SK-N-SH treated with all-trans-retinoic acid at 6 μM for 48 hours (cell line): ENCODE results near the gene RAD23A.
"Not testable (repeated sequence)": the region's sequence is repeated elsewhere in the genome, so short reads cannot be mapped to it uniquely, and the experiment has no call there.

Experiments used
- ATAC-seq: fragments of 200-7000 bp; cut with Tn5 transposase; 3 replicates; pipeline ENCODE4 v1.9.1; 2020; ENCODE audit warnings: mild to moderate bottlenecking, moderate library complexity
- ARNTL ChIP-seq: fragments of 450-650 bp; formaldehyde crosslinking; IDR thresholded peaks from 2 replicates; pipeline ENCODE4 v1.5.0; 2020; ENCODE audit warnings: low read depth, mild to moderate bottlenecking, moderate library complexity, borderline replicate concordance
- BACH2 ChIP-seq: fragments of 250-450 bp; sonication (Bioruptor Pico); IDR thresholded peaks from 2 replicates; pipeline ENCODE4 v1.9.0; 2021; ENCODE audit warnings: mild to moderate bottlenecking, borderline replicate concordance
- CREB5 ChIP-seq: fragments of 250-450 bp; sonication (Bioruptor Pico); IDR thresholded peaks from 2 replicates; pipeline ENCODE4 v1.5.1; 2020; ENCODE audit warnings: low read depth, mild to moderate bottlenecking, moderate library complexity
- CSDC2 ChIP-seq: fragments of 250-450 bp; sonication (Bioruptor Pico); IDR thresholded peaks from 2 replicates; pipeline ENCODE4 v1.5.0; 2020; ENCODE audit warnings: mild to moderate bottlenecking, moderate library complexity
- ESRRG ChIP-seq: fragments of 250-450 bp; sonication (Bioruptor Pico); IDR thresholded peaks from 2 replicates; pipeline ENCODE4 v1.6.1; 2021; ENCODE audit warnings: mild to moderate bottlenecking
- GLIS3 ChIP-seq: fragments of 250-450 bp; sonication (Bioruptor Pico); IDR thresholded peaks from 2 replicates; pipeline ENCODE4 v1.5.0; 2020; ENCODE audit warnings: mild to moderate bottlenecking, moderate library complexity
- PPARA ChIP-seq: fragments of 250-450 bp; sonication (Bioruptor Pico); IDR thresholded peaks from 2 replicates; pipeline ENCODE4 v1.5.0; 2020; ENCODE audit warnings: mild to moderate bottlenecking, borderline replicate concordance
- RARB ChIP-seq: fragments of 250-450 bp; sonication (Bioruptor Pico); IDR thresholded peaks from 2 replicates; pipeline ENCODE4 v1.8.0; 2021; ENCODE audit warnings: mild to moderate bottlenecking, moderate library complexity
- SNAI2 ChIP-seq: fragments of 250-450 bp; sonication (Bioruptor Pico); IDR thresholded peaks from 2 replicates; pipeline ENCODE4 v1.5.0; 2020; ENCODE audit warnings: mild to moderate bottlenecking, moderate library complexity
- TCF4 ChIP-seq: fragments of 250-450 bp; sonication (Bioruptor Pico); IDR thresholded peaks from 2 replicates; pipeline ENCODE4 v1.8.0; 2021; ENCODE audit warnings: mild to moderate bottlenecking, moderate library complexity, borderline replicate concordance
- TOX ChIP-seq: fragments of 250-450 bp; sonication (Bioruptor Pico); IDR thresholded peaks from 2 replicates; pipeline ENCODE4 v1.8.0; 2021; ENCODE audit warnings: mild to moderate bottlenecking, moderate library complexity, borderline replicate concordance
- TSHZ2 ChIP-seq: fragments of 250-450 bp; sonication (Bioruptor Pico); IDR thresholded peaks from 2 replicates; pipeline ENCODE4 v1.5.0; 2020; ENCODE audit warnings: mild to moderate bottlenecking, moderate library complexity
- ZC3H10 ChIP-seq: fragments of 250-450 bp; sonication (Bioruptor Pico); IDR thresholded peaks from 2 replicates; pipeline ENCODE4 v1.5.1; 2021; ENCODE audit warnings: mild to moderate bottlenecking, moderate library complexity
- ZFP3 ChIP-seq: fragments of 250-450 bp; sonication (Bioruptor Pico); IDR thresholded peaks from 2 replicates; pipeline ENCODE4 v1.5.0; 2020; ENCODE audit warnings: mild to moderate bottlenecking, moderate library complexity
- ZNF8 ChIP-seq: fragments of 450-650 bp; formaldehyde crosslinking; IDR thresholded peaks from 2 replicates; pipeline ENCODE4 v1.5.0; 2020; ENCODE audit warnings: mild to moderate bottlenecking, moderate library complexity
- TF ChIP-seq, protein P1 (sequence below): fragments of 250-450 bp; sonication (Bioruptor Pico); IDR thresholded peaks from 2 replicates; pipeline ENCODE4 v1.5.1; 2021; ENCODE audit warnings: mild to moderate bottlenecking, moderate library complexity
- TF ChIP-seq, protein P2 (sequence below): fragments of 250-450 bp; sonication (Bioruptor Pico); IDR thresholded peaks from 2 replicates; pipeline ENCODE4 v1.8.0; 2020; ENCODE audit warnings: mild to moderate bottlenecking, moderate library complexity, borderline replicate concordance

The RAD23A gene

GRCh38 chr19:12949363-12950283, 4.0 kb downstream of the RAD23A start:
- no peak for TF ChIP-seq ZC3H10
- TF ChIP-seq CSDC2 (CRISPR knock-in tag) = no peak
- TF ChIP-seq RARB (CRISPR knock-in tag) = no peak
- no peak for TF ChIP-seq PPARA (CRISPR knock-in tag)
- no peak for TF ChIP-seq ZNF8
- TF ChIP-seq TSHZ2 (CRISPR knock-in tag) = no peak
- TF ChIP-seq ARNTL = no peak
- no peak for TF ChIP-seq ESRRG (CRISPR knock-in tag)
- no peak for TF ChIP-seq ZFP3
- TF ChIP-seq SNAI2 (CRISPR knock-in tag) = no peak
- no peak for TF ChIP-seq BACH2 (CRISPR knock-in tag)
- TF ChIP-seq, protein P1, sequence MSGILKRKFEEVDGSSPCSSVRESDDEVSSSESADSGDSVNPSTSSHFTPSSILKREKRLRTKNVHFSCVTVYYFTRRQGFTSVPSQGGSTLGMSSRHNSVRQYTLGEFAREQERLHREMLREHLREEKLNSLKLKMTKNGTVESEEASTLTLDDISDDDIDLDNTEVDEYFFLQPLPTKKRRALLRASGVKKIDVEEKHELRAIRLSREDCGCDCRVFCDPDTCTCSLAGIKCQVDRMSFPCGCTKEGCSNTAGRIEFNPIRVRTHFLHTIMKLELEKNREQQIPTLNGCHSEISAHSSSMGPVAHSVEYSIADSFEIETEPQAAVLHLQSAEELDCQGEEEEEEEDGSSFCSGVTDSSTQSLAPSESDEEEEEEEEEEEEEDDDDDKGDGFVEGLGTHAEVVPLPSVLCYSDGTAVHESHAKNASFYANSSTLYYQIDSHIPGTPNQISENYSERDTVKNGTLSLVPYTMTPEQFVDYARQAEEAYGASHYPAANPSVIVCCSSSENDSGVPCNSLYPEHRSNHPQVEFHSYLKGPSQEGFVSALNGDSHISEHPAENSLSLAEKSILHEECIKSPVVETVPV (CRISPR knock-in tag) = no peak
- TF ChIP-seq GLIS3 (CRISPR knock-in tag) = no peak
- no peak for TF ChIP-seq TCF4 (CRISPR knock-in tag)
- ATAC-seq = no peak

DNA sequence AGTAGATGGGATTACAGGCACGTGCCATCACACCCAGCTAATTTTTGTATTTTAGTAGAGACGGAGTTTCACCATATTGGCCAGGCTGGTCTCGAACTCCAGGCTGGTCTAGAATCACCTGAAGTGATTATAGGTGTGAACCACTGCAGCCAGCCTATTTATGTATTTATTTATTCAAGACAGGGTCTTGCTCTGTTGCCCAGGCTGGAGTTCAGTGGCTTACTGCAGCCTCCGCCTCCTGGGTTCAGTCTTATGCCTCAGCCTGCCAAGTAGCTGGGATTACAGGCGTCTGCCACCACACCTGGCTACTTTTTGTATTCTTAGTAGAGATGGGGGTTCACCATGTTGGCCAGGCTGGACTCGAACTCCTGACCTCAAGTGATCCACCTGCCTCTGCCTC, 6.4 kb downstream of the RAD23A start:
- ATAC-seq = not testable (repeated sequence)

DNA sequence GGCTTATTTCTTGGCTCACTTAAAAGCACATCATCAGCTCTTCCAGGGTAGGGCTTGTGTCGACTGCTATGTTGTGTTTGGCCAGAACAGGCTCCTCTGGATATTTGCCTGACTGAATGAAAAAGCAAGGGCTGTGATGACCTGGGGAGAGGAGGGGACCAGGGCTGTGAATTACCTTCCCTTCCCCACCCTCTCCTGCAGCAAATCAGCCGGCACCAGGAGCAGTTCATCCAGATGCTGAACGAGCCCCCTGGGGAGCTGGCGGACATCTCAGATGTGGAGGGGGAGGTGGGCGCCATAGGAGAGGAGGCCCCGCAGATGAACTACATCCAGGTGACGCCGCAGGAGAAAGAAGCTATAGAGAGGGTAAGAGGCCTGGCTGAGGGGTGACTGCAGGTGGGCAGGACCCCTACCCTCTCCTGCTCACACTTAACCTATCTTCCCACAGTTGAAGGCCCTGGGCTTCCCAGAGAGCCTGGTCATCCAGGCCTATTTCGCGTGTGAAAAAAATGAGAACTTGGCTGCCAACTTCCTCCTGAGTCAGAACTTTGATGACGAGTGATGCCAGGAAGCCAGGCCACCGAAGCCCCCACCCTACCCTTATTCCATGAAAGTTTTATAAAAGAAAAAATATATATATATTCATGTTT, 7.0 kb downstream of the RAD23A start:
- TF ChIP-seq TSHZ2 (CRISPR knock-in tag) (no peak), BACH2 (CRISPR knock-in tag) (no peak), TOX (CRISPR knock-in tag) (no peak), SNAI2 (CRISPR knock-in tag) (no peak)
- peak; percentile 36 for ATAC-seq

GRCh38 chr19:12953138-12953798, 7.6 kb downstream of the RAD23A start:
- TF ChIP-seq, protein P1 (CRISPR knock-in tag) = no peak
- no peak for TF ChIP-seq ARNTL
- TF ChIP-seq GLIS3 (CRISPR knock-in tag) = no peak
- TF ChIP-seq, protein P2, sequence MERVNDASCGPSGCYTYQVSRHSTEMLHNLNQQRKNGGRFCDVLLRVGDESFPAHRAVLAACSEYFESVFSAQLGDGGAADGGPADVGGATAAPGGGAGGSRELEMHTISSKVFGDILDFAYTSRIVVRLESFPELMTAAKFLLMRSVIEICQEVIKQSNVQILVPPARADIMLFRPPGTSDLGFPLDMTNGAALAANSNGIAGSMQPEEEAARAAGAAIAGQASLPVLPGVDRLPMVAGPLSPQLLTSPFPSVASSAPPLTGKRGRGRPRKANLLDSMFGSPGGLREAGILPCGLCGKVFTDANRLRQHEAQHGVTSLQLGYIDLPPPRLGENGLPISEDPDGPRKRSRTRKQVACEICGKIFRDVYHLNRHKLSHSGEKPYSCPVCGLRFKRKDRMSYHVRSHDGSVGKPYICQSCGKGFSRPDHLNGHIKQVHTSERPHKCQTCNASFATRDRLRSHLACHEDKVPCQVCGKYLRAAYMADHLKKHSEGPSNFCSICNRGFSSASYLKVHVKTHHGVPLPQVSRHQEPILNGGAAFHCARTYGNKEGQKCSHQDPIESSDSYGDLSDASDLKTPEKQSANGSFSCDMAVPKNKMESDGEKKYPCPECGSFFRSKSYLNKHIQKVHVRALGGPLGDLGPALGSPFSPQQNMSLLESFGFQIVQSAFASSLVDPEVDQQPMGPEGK (CRISPR knock-in tag) = peak; percentile 62; the same call in 1 of the 2 replicates
- no peak for TF ChIP-seq CREB5
- TF ChIP-seq TCF4 (CRISPR knock-in tag) = 0 out of 2 replicates have a peak, but pooled peaks have one; percentile 14
- TF ChIP-seq ZNF8 = no peak
- TF ChIP-seq RARB (CRISPR knock-in tag) = no peak
- peak; percentile 19 for ATAC-seq
